ENCODE results near the gene OR1S1.

Gene OR1S1

GRCh38 chr11:58188770-58189169 lies 23.8 kb upstream of the OR1S1 start, which contains the start of gene OR9Q2:
OR9Q2 (plus strand) TSS chr11:58189070; CDS start chr11:58190491, 1,421 bp downstream.
- Histone ChIP-seq H3K4me2 (ENCODE audit: low read length, poor library complexity, severe bottlenecking) (no peak within 1 kb of the TSS), H3K18ac (ENCODE audit: low read depth in 1 of 2, low read length in 2 of 2) (no peak within 1 kb of the TSS), H2AFZ (ENCODE audit: low read depth, low read length) (no peak within 1 kb of the TSS), H3K9me3 (ENCODE audit: control insufficient read depth, low read length) (no peaks in the 10 kb centered on the region), H3K4ac (ENCODE audit: low read depth in 1 of 2, low read length in 2 of 2) (no peak within 1 kb of the TSS), H2BK12ac (ENCODE audit: low read length in 2 of 2) (no peak within 1 kb of the TSS), H4K91ac (ENCODE audit: low read length) (no peak within 1 kb of the TSS), H3K36me3 (ENCODE audit: control insufficient read depth in 1 of 2, insufficient read depth in 2 of 2, low read depth in 1 of 2, low read length in 2 of 2) (no peaks in the 10 kb centered on the region), H3K4me3 (ENCODE audit: insufficient read depth in 1 of 2, low read depth in 1 of 2, low read length in 2 of 2) (no peak within 1 kb of the TSS), H2BK5ac (ENCODE audit: low read depth, low read length, poor library complexity, severe bottlenecking) (no peak within 1 kb of the TSS), H3K27me3 (ENCODE audit: control insufficient read depth in 1 of 2, insufficient read depth in 1 of 2, low read length in 2 of 2) (no peaks in the 10 kb centered on the region), H3K79me1 (replicated peaks; ENCODE audit: low read length, poor library complexity, severe bottlenecking) (no peaks in the 10 kb centered on the region), H3K9ac (ENCODE audit: low read length) (no peak within 1 kb of the TSS), H2AK5ac (ENCODE audit: low read length, severe bottlenecking) (no peak within 1 kb of the TSS), H2BK120ac (ENCODE audit: low read depth, low read length) (no peak within 1 kb of the TSS), H2BK15ac (ENCODE audit: low read depth, poor library complexity, severe bottlenecking) (no peak within 1 kb of the TSS), H3K27ac (ENCODE audit: low read length, poor library complexity, severe bottlenecking) (no peak within 1 kb of the TSS), H4K8ac (ENCODE audit: low read length) (no peak within 1 kb of the TSS), H3K23ac (ENCODE audit: low read length in 2 of 2) (no peak within 1 kb of the TSS), H3K14ac (ENCODE audit: low read length in 2 of 2) (no peak within 1 kb of the TSS), H3K4me1 (ENCODE audit: control insufficient read depth, insufficient read depth, low read depth, low read length) (no peaks in the 10 kb centered on the region)
- WGBS, result 49% methylated on average over 2 of the region's 2 CpGs
- no peak for DNase-seq

DNA sequence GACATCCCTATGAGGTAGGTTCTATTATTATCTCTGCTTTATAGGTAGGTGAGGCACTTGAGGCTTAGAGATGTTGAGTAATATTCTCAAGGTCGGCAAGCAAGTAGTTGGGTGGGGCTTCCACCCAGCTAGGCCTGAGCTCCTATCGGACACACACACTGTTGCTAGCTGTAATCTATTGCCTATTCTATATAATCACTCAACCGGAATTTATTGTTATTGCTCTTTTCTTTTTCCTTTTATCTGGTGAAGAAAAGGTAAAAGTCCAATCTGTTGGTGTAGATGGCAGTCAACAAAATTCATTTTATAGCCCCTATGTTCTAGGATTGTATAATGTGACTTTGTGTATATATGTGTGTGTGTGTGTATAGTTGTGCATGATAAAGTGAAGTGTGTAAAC lies 20.3 kb upstream of the OR1S1 start:
- DNase-seq, result no peak
- no peak overlapping the region for H2BK15ac ChIP-seq (ENCODE audit: low read depth, poor library complexity, severe bottlenecking)

DNA sequence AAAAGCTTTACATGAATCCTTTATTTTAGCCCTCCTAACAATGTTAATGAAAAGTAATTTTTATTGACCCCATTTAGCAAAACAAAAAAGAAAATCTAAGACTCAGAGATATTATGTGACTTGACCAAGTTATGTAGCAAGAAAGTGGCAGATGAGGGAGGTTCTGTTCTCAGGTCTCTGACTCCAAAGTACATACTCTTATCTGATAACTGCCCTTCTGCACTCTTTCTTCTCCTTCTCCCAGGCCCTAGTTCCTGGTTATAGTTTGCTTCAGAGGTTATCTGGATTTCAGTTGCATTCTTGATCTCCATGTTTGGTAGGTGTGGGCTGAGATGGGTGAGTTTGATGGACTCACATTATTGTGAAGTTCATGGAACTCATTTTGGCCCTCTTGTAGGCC lies 19.1 kb upstream of the OR1S1 start:
- DNase-seq, result no peak
- no peak overlapping the region for H3K9ac ChIP-seq (ENCODE audit: low read length)
- H3K23ac ChIP-seq (ENCODE audit: low read length in 2 of 2), result no peak overlapping the region
- no peaks in the 10 kb centered on the region for H3K4me1 ChIP-seq (ENCODE audit: control insufficient read depth, insufficient read depth, low read depth, low read length)
- peaks cover 14% of the 10 kb centered on the region for H3K9me3 ChIP-seq (ENCODE audit: control insufficient read depth, low read length)
- H2AFZ ChIP-seq (ENCODE audit: low read depth, low read length), result no peak overlapping the region
- H3K4me3 ChIP-seq (ENCODE audit: insufficient read depth in 1 of 2, low read depth in 1 of 2, low read length in 2 of 2), result no peak overlapping the region
- no peak overlapping the region for H3K4ac ChIP-seq (ENCODE audit: low read depth in 1 of 2, low read length in 2 of 2)
- no peaks in the 10 kb centered on the region for H3K79me1 ChIP-seq (replicated peaks; ENCODE audit: low read length, poor library complexity, severe bottlenecking)
- H4K91ac ChIP-seq (ENCODE audit: low read length), result no peak overlapping the region
- H2BK15ac ChIP-seq (ENCODE audit: low read depth, poor library complexity, severe bottlenecking), result no peak overlapping the region
- H4K8ac ChIP-seq (ENCODE audit: low read length), result no peak overlapping the region
- no peak overlapping the region for H2BK12ac ChIP-seq (ENCODE audit: low read length in 2 of 2)
- H2BK5ac ChIP-seq (ENCODE audit: low read depth, low read length, poor library complexity, severe bottlenecking), result peak overlapping the region; percentile 12
- H2BK120ac ChIP-seq (ENCODE audit: low read depth, low read length), result no peak overlapping the region
- H3K4me2 ChIP-seq (ENCODE audit: low read length, poor library complexity, severe bottlenecking), result no peak overlapping the region
- H3K27me3 ChIP-seq (ENCODE audit: control insufficient read depth in 1 of 2, insufficient read depth in 1 of 2, low read length in 2 of 2), result no peaks in the 10 kb centered on the region
- no peak overlapping the region for H3K27ac ChIP-seq (ENCODE audit: low read length, poor library complexity, severe bottlenecking)
- H3K14ac ChIP-seq (ENCODE audit: low read length in 2 of 2), result no peak overlapping the region
- H3K18ac ChIP-seq (ENCODE audit: low read depth in 1 of 2, low read length in 2 of 2), result no peak overlapping the region
- H3K36me3 ChIP-seq (ENCODE audit: control insufficient read depth in 1 of 2, insufficient read depth in 2 of 2, low read depth in 1 of 2, low read length in 2 of 2), result no peaks in the 10 kb centered on the region
- no peak overlapping the region for H2AK5ac ChIP-seq (ENCODE audit: low read length, severe bottlenecking)

More for the DNA sequence above, 20.3 kb upstream of the OR1S1 start:
- Histone ChIP-seq H2AFZ (ENCODE audit: low read depth, low read length) (no peak overlapping the region), H4K91ac (ENCODE audit: low read length) (no peak overlapping the region), H3K9ac (ENCODE audit: low read length) (no peak overlapping the region), H3K27me3 (ENCODE audit: control insufficient read depth in 1 of 2, insufficient read depth in 1 of 2, low read length in 2 of 2) (no peaks in the 10 kb centered on the region), H2BK12ac (ENCODE audit: low read length in 2 of 2) (no peak overlapping the region), H3K4ac (ENCODE audit: low read depth in 1 of 2, low read length in 2 of 2) (no peak overlapping the region), H3K79me1 (replicated peaks; ENCODE audit: low read length, poor library complexity, severe bottlenecking) (no peaks in the 10 kb centered on the region), H3K18ac (ENCODE audit: low read depth in 1 of 2, low read length in 2 of 2) (no peak overlapping the region), H2AK5ac (ENCODE audit: low read length, severe bottlenecking) (no peak overlapping the region), H3K4me2 (ENCODE audit: low read length, poor library complexity, severe bottlenecking) (no peak overlapping the region), H3K36me3 (ENCODE audit: control insufficient read depth in 1 of 2, insufficient read depth in 2 of 2, low read depth in 1 of 2, low read length in 2 of 2) (no peaks in the 10 kb centered on the region), H3K27ac (ENCODE audit: low read length, poor library complexity, severe bottlenecking) (no peak overlapping the region), H2BK5ac (ENCODE audit: low read depth, low read length, poor library complexity, severe bottlenecking) (no peak overlapping the region), H4K8ac (ENCODE audit: low read length) (no peak overlapping the region), H2BK120ac (ENCODE audit: low read depth, low read length) (no peak overlapping the region), H3K4me3 (ENCODE audit: insufficient read depth in 1 of 2, low read depth in 1 of 2, low read length in 2 of 2) (no peak overlapping the region), H3K23ac (ENCODE audit: low read length in 2 of 2) (no peak overlapping the region), H3K4me1 (ENCODE audit: control insufficient read depth, insufficient read depth, low read depth, low read length) (no peaks in the 10 kb centered on the region), H3K14ac (ENCODE audit: low read length in 2 of 2) (no peak overlapping the region), H3K9me3 (ENCODE audit: control insufficient read depth, low read length) (peaks cover 3% of the 10 kb centered on the region)
- WGBS, result 80% methylated on average over 1 of the region's 3 CpGs

DNA sequence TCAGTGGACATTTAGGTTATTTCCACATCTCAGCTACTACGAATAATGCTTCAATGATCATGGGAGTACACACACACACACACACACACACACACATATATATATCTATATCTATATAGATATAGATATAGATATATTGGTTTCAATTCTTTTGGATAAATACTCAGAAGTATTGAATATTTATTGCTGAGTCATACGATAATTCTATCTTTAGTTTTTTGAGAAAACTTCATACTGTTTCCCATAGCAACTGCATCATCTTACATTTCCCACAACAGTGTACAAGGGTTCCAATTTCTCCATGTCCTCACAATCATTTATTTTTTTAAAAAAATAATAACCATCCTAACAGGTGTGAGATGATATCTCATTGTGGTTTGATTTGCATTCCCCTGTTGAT lies 16.6 kb upstream of the OR1S1 start:
- Histone ChIP-seq H2BK5ac (ENCODE audit: low read depth, low read length, poor library complexity, severe bottlenecking) (no peak overlapping the region), H3K4me1 (ENCODE audit: control insufficient read depth, insufficient read depth, low read depth, low read length) (no peaks in the 10 kb centered on the region), H3K36me3 (ENCODE audit: control insufficient read depth in 1 of 2, insufficient read depth in 2 of 2, low read depth in 1 of 2, low read length in 2 of 2) (no peaks in the 10 kb centered on the region), H2AK5ac (ENCODE audit: low read length, severe bottlenecking) (no peak overlapping the region), H3K27ac (ENCODE audit: low read length, poor library complexity, severe bottlenecking) (no peak overlapping the region), H3K9me3 (ENCODE audit: control insufficient read depth, low read length) (peaks cover 31% of the 10 kb centered on the region), H3K18ac (ENCODE audit: low read depth in 1 of 2, low read length in 2 of 2) (no peak overlapping the region), H3K14ac (ENCODE audit: low read length in 2 of 2) (no peak overlapping the region), H2AFZ (ENCODE audit: low read depth, low read length) (no peak overlapping the region), H3K27me3 (ENCODE audit: control insufficient read depth in 1 of 2, insufficient read depth in 1 of 2, low read length in 2 of 2) (no peaks in the 10 kb centered on the region), H3K4me3 (ENCODE audit: insufficient read depth in 1 of 2, low read depth in 1 of 2, low read length in 2 of 2) (no peak overlapping the region), H4K91ac (ENCODE audit: low read length) (no peak overlapping the region), H3K4ac (ENCODE audit: low read depth in 1 of 2, low read length in 2 of 2) (no peak overlapping the region), H3K79me1 (replicated peaks; ENCODE audit: low read length, poor library complexity, severe bottlenecking) (no peaks in the 10 kb centered on the region), H3K4me2 (ENCODE audit: low read length, poor library complexity, severe bottlenecking) (no peak overlapping the region), H2BK120ac (ENCODE audit: low read depth, low read length) (no peak overlapping the region), H3K23ac (ENCODE audit: low read length in 2 of 2) (no peak overlapping the region), H2BK12ac (ENCODE audit: low read length in 2 of 2) (no peak overlapping the region), H2BK15ac (ENCODE audit: low read depth, poor library complexity, severe bottlenecking) (no peak overlapping the region), H4K8ac (ENCODE audit: low read length) (no peak overlapping the region), H3K9ac (ENCODE audit: low read length) (no peak overlapping the region)
- WGBS, result no CpG with 5 or more reads among the region's 2 CpGs
- no peak for DNase-seq

Data from mesenchymal stem cell (in vitro differentiated cells and primary cell).